IPS DF 4.7 (cell line): ENCODE results near the gene ARHGAP10.

Experiments used
- DNase-seq: peaks from one replicate; pipeline ENCODE4 v3.0.0-alpha.2; 2013; ENCODE audit warnings: low spot score; ENCODE audit errors: extremely low read depth

The ARHGAP10 gene

GRCh38 chr4:148118633-148119032 is 386.7 kb downstream of the ARHGAP10 start:
- DNase-seq, result no peak

DNA sequence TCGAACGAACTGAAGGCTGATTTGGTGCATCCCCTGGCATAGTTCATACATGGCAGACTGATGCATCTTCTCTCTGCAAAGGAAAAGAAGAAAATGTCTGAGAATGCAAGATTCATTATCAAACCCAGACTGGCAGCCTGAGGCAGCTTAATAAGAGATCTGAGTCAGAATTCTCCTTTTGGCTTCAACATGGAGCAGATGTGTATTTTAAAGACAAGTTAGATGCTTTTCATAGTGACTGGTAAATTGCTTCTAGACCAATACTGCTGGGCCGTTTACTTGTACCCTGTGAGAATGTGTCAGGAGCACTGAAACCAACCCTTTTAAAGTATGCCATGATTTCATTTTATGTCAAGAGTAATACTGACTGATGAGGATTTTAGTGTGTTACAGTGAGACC is 388.3 kb downstream of the ARHGAP10 start:
- no peak for DNase-seq
